Right lobe of liver (tissue), 6 donors: ENCODE measurements around the gene CPEB4. TPM values are rescaled to one million over a fixed set of nuclear protein-coding genes. Genes with fewer than 3 reads are reported as not detected.

ENCODE experiments used
- ATAC-seq, 4 donors: fragments of 200-7000 bp; cut with Tn5 transposase; one replicate each; pipeline ENCODE4 v1.9.1; 2020; ENCODE audit warnings: mild to moderate bottlenecking in 4 of 4, moderate library complexity in 4 of 4
- DNase-seq, 3 donors: peaks; one replicate each; pipeline ENCODE4 v3.0.0-alpha.2; 2020
- H3K27ac ChIP-seq, 3 donors: fragments of 200-600 bp; one replicate each; pipeline ENCODE4 v1.8.0; 2022
- H3K27me3 ChIP-seq, 2 donors: fragments of 200-600 bp; one replicate each; pipeline ENCODE4 v1.8.0; 2022
- H3K36me3 ChIP-seq, 4 donors: fragments of 200-600 bp; sonication (generic) in 1 of 4; one replicate each; pipeline versions ENCODE4 v1.5.1 to v1.8.0; 2017 to 2022; ENCODE audit warnings: control low read depth in 1 of 4
- H3K4me1 ChIP-seq, 4 donors: fragments of 200-600 bp; sonication (generic) in 1 of 4; one replicate each; pipeline versions ENCODE4 v1.5.1 to v1.8.0; 2017 to 2022; ENCODE audit warnings: control low read depth in 1 of 4
- H3K4me3 ChIP-seq, 3 donors: fragments of 200-600 bp; one replicate each; pipeline ENCODE4 v1.8.0; 2022
- H3K9me3 ChIP-seq, 4 donors: fragments of 200-600 bp; sonication (generic) in 1 of 4; one replicate each; pipeline versions ENCODE4 v1.5.1 to v1.8.0; 2017 to 2022; ENCODE audit warnings: control low read depth in 1 of 4
- POLR2A ChIP-seq: fragments of 450-650 bp; IDR thresholded peaks from one replicate; pipeline ENCODE4 v1.6.1; 2017; ENCODE audit warnings: antibody characterized with exemption, mild to moderate bottlenecking
- WGBS: methylation state at CpG from one replicate; pipeline ENCODE4 v1.1.6; 2018; ENCODE audit warnings: low coverage, low lambda C conversion rate; ENCODE audit not compliant: insufficient coverage; ENCODE audit errors: missing lambda C conversion rate; 5-methylcytosine and 5-hydroxymethylcytosine counted together
- intact Hi-C, 2 donors: fragments of 100-400 bp; cut with DNase I; formaldehyde crosslinking; loops; one replicate each; pipeline versions ENCODE4 v1.11.2 to v1.14.1; 2022
- total RNA-seq, 6 experiments: library from RNA; depleted of rRNA in 2 of 6; stranded (reverse); fragments of >200 nt in 2 of 6; fragmentation: NEBNext Ultra II Directional in 3 of 6; extraction: Animal tissue kit (Norgen Biotek cat#: 25700) in 3 of 6; gene quantifications; one replicate each; pipeline versions ENCODE4 v1.1.0 to v1.2.4, GENCODE V29; 2016 to 2023
- TF ChIP-seq, protein P1 (sequence below), 4 donors: fragments of 200-600 bp in 3 of 4; fragments of 450-650 bp in 1 of 4; IDR thresholded peaks; one replicate each; pipeline versions ENCODE4 v1.5.1 to v1.8.0; 2016 to 2022; ENCODE audit warnings: antibody characterized with exemption in 4 of 4, mild to moderate bottlenecking in 2 of 4
- donor health status: DM: no; HTN: yes; CAD: no.
- donor health status: DM: no; HTN: no; CAD: no.
- donor health status: DM: no; HTN: no; CAD: no.
- donor health status: DM: no; HTN: yes; CAD: no.
- donor health status: DM: no; HTN: yes; CAD: no.

CPEB4 gene
- total RNA-seq, 6 experiments from 2014 or later: 27.3 to 49.9 (median 40.0) TPM

DNA sequence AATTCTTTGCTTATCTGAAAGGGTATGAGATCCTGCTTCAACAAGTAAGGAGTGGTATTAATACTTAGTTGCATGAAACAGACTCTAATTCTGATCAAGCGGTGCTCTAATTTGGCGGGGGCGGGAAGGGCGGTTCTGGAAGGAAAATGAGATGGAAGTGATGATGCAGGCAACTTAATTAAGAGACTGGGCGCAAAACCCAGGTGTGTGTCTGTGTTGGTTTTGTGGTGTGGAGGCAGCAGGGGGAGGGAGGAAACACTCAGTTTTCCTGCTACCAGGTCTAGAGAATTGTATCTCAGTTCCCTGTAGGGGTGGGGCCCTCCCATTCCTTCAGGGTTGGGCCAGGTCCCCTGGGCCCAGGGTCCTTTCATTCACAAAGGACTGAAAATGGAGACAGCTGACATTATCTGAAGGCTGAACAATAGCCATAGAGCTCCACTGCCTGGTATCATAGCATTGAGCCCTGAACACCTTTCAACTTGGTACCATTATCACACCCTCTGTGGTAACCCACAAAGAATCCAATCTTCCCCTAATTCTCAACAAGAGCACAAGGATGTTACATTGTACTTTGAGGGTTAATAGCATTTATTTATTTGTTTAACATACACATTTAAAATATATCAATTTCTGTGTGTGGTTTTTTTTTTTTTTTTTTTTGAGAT lies 83.7 kb downstream of the CPEB4 start:
- 98% methylated on average over 5 of the region's 5 CpGs for WGBS
- Histone ChIP-seq H3K36me3 (no peaks in the 10 kb centered on the region), H3K4me3 (no peak overlapping the region), H3K27ac (no peak overlapping the region), H3K9me3 (no peaks in the 10 kb centered on the region), H3K4me1 (peaks cover 0 to 20% (median 3%) of the 10 kb centered on the region in 4 donors), H3K27me3 (no peaks in the 10 kb centered on the region)
- TF ChIP-seq, protein P1, sequence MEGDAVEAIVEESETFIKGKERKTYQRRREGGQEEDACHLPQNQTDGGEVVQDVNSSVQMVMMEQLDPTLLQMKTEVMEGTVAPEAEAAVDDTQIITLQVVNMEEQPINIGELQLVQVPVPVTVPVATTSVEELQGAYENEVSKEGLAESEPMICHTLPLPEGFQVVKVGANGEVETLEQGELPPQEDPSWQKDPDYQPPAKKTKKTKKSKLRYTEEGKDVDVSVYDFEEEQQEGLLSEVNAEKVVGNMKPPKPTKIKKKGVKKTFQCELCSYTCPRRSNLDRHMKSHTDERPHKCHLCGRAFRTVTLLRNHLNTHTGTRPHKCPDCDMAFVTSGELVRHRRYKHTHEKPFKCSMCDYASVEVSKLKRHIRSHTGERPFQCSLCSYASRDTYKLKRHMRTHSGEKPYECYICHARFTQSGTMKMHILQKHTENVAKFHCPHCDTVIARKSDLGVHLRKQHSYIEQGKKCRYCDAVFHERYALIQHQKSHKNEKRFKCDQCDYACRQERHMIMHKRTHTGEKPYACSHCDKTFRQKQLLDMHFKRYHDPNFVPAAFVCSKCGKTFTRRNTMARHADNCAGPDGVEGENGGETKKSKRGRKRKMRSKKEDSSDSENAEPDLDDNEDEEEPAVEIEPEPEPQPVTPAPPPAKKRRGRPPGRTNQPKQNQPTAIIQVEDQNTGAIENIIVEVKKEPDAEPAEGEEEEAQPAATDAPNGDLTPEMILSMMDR (IDR thresholded peaks at IDR 0.05): no peak
- no peak for TF ChIP-seq POLR2A
- intact Hi-C loops: loop anchor here (5.0 kb wide), 1 partner anchor 350 kb away; no protein-coding TSS in a partner anchor
- no peak for ATAC-seq
- no peak for DNase-seq

DNA sequence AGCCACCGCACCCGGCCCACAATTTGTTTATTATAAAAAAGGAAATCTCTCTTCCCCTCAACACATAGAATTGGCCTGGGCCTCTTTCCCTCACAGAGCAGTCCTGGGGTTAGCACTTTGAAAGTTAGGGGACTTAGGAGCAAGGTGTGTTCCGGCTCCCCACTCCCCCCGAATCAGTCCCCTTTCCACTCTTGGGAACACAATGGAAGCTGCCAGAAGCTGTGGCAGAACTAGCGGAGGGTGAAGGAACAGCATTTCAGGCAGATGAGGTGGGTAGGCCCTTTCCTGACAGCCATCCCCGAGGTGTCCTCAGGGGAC lies 84.4 kb downstream of the CPEB4 start:
- intact Hi-C loops: loop anchor here (5.0 kb wide), 1 partner anchor 350 kb away; no protein-coding TSS in a partner anchor
- H3K27me3 ChIP-seq: no peaks in the 10 kb centered on the region
- 49% methylated on average over 4 of the region's 6 CpGs for WGBS
- H3K27ac ChIP-seq: peak overlapping the region in 1 of 3 donors; percentile 33
- peak in 1 of 4 donors; percentile 24 for ATAC-seq
- H3K4me1 ChIP-seq: peaks cover 0 to 20% (median 3%) of the 10 kb centered on the region in 4 donors
- H3K36me3 ChIP-seq: no peaks in the 10 kb centered on the region
- peak overlapping the region; percentile 37 to 57 (median 47) for H3K4me3 ChIP-seq
- TF ChIP-seq POLR2A: no peak
- TF ChIP-seq, protein P1 (IDR thresholded peaks at IDR 0.05): no peak
- H3K9me3 ChIP-seq: no peaks in the 10 kb centered on the region
- no peak for DNase-seq

DNA sequence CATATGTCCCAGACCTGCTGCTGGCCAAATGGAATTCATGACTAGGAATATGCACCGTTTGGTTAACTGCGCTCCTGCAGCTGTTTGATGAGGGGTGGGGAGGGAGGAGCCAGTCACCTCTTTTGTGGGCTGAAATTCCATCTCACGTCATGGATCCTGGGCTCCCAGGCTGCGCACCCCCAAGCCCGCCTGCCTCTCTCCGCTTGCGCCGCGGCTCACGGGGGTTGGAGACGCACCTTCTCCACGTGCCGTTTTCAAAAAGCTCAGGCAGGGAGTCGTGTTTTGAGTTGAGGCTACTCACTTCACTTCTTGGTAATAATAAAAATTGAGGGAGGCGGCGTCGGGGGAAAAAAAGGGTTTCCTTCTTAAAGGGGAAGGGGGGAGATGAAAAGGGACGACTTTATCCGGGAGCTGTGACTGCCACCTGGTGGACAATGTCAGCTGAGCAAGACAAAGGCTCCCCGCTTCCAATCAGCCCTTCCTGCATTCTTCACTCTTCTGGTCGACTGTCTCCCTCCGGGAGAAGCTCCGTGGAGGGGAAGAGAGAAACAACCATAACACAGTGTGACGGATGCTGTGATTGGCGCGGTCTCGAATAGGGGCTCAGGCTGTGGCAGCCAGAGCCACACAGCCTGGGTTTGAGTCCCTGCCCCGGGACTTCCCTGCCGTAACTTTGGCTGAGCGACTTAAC lies 84.9 kb downstream of the CPEB4 start:
- H3K9me3 ChIP-seq: no peaks in the 10 kb centered on the region
- H3K27me3 ChIP-seq: no peaks in the 10 kb centered on the region
- DNase-seq: peak; percentile 74 to 85 (median 78)
- peak; percentile 88 to 97 (median 94) for ATAC-seq
- no peaks in the 10 kb centered on the region for H3K36me3 ChIP-seq
- 2% methylated on average over 19 of the region's 30 CpGs for WGBS
- intact Hi-C loops: loop anchor here (5.0 kb wide), 1 partner anchor 351 kb away; no protein-coding TSS in a partner anchor
- peak overlapping the region; percentile 37 to 57 (median 47) for H3K4me3 ChIP-seq
- TF ChIP-seq, protein P1 (IDR thresholded peaks at IDR 0.05): peak; percentile 78 to 95 (median 84)
- peak; percentile 17 for TF ChIP-seq POLR2A
- H3K27ac ChIP-seq: peak overlapping the region in 2 of 3 donors; percentile 33 to 44
- H3K4me1 ChIP-seq: peaks cover 0 to 20% (median 3%) of the 10 kb centered on the region in 4 donors

DNA sequence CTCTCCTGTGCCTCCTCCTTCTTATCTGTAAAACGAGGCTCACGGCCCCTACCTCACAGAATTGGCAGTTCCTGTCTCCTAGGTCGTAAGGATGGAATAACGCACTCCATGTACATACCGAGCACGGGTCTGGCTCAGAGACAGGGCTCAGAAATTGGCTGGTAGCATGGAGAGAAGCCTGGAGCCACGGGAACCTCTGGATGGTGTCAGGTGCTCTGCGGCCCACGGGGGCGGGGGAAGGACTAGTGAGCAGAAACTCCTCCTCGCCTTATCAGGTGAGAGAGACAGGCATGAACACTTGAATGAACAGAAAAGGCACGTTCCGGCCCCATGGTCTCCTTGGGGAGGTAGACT lies 85.4 kb downstream of the CPEB4 start:
- H3K4me3 ChIP-seq: peak overlapping the region; percentile 37 to 57 (median 47)
- peak overlapping the region in 1 of 3 donors; percentile 44 for H3K27ac ChIP-seq
- no peaks in the 10 kb centered on the region for H3K36me3 ChIP-seq
- TF ChIP-seq POLR2A: no peak
- TF ChIP-seq, protein P1 (IDR thresholded peaks at IDR 0.05): no peak
- WGBS: 9% methylated on average over 12 of the region's 13 CpGs
- intact Hi-C loops: loop anchor here (5.0 kb wide), 1 partner anchor 351 kb away; no protein-coding TSS in a partner anchor
- ATAC-seq (peak; percentile 44 to 55 (median 50)), DNase-seq (peak in 2 of 3 donors; percentile 38 to 56)
- H3K27me3 ChIP-seq: no peaks in the 10 kb centered on the region
- no peaks in the 10 kb centered on the region for H3K9me3 ChIP-seq
- H3K4me1 ChIP-seq: peaks cover 0 to 20% (median 3%) of the 10 kb centered on the region in 4 donors
